NCI-H1436 (cell line): ENCODE data around the gene LMF1.

Experiments
- DNase-seq: peaks from one replicate; lab custom pipeline; 2025; lab: John Stamatoyannopoulos, UW

LMF1 gene

DNA sequence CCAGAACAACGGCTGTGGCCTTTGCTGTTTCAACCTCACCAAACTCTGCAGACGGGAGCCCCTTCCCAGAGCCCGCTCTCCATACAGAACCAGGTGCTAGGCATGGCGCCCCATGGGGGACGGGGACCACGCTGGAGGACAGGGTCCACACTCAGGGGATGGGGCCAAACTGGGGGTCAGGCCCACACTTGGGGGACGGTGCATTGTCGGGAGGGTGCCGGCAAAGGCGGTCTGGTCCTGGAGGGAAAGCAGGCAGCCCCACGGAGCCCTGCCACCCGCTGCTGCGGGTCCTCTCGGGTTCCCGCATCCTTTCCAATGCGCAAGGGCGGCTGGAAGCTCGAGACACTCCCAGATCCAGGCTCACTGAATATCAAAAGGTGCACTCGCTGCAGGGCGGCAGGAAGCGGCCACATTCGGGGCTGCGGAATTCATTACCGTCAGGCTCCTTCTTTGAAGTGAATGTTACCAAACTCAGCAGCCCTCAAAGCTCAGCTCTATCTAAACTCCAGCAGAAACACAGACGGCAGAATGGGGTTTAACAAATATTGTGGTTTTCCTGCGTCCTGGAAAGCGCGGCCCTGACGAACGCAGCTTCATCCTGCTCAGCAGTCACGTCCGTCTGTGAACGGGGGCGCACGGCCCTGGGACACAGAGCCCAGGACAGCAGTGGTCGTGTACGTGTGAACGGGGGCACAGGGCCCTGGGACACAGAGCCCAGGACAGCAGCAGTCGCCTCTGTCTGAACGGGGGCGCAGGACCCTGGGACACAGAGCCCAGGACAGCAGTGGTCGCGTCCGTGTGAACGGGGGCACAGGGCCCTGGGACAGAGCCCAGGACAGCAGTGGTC is 41.3 kb downstream of the LMF1 start:
- DNase-seq: no peak

DNA sequence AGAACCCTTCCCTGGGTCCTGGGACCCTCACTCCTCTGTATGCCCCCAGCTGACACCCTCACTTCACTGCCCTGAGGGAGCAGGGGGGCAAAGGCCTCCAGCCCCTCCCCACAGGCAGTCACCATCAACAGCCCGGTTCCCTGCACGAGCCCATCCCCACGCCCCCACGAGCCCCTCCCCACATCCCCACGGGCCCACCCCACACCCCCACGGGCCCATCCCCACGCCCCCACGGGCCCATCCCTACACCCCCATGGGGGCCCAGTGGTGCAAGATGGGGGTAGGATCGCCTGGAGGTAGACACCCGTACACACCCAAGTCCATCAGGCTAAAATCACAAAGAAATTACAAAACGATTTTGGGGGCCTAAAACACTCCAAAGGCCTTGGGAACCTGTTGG is 42.3 kb downstream of the LMF1 start:
- DNase-seq: no peak

DNA sequence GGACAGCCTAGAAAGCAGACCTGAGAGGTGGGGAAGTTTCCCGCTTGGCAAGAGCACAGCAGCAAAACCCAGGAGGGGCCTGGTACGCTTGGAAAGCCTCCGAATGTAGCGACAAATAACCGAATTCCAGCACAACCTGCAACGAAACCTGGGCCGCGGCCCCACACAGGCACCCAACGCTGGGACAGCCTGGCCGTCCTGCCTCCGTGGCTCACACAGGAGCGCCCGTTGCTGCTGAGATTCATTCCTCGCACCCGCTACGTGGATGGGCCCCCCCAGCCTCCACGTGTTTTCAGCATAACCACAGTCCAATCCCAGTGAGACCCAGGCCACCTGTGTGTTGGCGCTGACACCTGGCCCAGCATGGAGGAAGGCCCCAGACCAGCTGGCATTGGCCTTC is 42.9 kb downstream of the LMF1 start:
- DNase-seq: no peak

DNA sequence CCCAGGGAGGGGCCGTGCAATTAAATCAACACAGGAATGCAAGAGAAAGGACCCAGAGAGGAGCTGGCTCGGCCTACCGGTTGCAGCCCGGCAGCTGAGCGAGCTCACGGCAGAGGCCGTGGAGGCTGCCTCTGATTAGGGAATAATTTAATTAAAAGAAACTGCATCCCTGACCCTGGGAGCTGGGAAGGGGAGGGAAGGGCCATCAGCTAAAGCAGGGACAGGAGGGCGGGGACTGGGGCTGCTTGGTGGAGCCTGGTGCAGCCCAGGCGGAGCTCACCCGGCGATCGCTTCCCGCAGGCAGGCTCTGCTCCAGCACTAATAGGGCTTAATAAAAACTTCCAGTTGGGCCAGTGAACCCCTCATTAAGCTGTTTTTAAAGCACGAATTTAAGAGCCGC is 43.4 kb downstream of the LMF1 start:
- DNase-seq: no peak

DNA sequence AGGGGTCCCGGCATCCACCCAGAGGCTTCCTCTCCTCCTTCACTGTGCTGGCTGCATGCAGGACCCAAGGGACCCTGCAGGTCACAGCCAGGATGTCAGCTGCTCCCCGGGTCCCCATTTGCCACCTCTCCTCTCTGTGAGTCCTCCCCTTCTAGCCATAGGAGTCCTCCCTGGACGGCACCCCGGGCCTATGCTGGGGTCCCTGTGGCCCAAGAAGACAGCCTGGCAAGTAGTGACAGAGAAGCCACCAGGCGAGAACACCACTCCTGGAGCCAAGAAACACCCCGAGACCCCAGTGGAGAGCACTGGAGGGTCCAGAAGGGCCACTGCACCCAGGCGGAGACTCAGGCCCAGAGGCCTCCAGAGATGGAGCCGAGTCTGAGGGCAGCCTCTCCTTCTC is 44.1 kb downstream of the LMF1 start:
- no peak for DNase-seq

DNA sequence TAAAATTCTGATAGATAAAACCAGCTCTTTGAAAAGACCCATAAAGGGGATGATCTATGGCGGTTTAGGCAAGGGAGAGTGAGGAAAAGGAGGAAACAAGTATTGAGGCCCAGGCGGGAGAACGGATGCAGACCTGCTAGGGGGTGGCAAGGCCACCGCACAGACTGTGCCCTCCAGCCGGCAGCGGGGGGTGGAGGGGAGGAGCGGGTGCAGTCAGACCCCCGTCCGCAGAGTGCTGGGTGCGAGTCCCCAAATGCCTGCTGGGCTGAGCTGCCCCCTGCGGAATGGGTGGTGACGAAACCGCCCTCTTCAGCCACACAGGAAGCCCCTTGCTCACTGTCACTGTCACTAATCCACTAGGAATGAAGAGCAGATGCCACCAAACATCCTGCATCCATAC is 46.0 kb downstream of the LMF1 start:
- DNase-seq: no peak

DNA sequence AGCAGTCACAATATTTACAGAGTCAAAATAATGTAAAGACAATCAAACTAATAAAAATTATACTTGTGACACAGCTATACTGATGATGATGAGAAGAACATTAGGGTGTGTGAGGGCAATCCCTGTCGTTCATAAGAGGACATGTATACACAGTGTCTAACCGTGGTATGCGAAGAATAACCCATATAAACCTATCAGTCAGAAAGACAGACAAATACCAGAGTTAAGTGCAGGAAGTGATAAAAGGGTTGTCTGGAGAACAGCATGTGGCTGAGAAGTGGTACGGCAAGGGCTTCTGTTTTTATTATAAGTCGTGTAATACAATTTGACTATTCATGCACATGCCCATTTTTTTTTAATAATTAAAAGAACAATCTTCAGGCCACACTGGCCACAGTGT is 46.7 kb downstream of the LMF1 start:
- DNase-seq: no peak

DNA sequence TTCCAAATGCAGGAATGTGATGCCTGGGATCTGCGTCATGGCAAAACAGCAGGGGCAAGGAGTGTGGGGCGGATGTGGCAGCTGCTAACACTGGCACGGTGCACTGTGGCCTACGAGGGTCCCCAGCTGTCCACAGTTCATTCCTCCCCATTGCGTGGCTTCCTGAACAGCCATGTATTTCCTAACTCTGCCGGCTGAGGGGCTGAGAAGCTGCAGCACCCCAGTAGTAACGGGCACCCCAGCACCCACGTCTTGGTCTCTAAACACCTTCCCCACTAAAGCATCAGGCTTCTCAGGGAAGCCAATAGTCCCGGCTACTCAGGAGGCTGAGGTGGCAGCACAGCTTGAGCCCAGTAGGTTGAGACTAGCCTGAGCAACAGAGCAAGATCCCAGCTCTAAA is 47.6 kb downstream of the LMF1 start:
- no peak for DNase-seq

DNA sequence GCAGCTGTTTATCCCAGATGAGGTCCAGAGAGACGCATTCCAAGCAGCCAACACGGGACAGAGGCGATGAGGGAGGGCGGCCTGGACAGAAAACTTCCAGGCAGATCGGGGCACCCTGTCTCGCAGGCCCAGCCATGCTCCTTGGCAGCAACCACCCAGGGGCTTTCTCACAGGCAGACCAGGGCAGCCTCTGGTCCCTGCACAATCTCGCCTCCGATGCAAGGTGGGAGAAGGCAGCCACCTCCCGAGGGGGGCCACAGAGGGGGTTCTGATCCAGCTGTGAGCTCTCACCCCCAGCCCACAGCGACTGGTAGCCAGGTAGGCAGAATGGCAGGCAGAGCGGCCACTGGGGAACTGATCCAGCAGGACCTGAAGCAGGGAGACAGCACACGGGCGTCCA is 48.7 kb downstream of the LMF1 start:
- no peak for DNase-seq

DNA sequence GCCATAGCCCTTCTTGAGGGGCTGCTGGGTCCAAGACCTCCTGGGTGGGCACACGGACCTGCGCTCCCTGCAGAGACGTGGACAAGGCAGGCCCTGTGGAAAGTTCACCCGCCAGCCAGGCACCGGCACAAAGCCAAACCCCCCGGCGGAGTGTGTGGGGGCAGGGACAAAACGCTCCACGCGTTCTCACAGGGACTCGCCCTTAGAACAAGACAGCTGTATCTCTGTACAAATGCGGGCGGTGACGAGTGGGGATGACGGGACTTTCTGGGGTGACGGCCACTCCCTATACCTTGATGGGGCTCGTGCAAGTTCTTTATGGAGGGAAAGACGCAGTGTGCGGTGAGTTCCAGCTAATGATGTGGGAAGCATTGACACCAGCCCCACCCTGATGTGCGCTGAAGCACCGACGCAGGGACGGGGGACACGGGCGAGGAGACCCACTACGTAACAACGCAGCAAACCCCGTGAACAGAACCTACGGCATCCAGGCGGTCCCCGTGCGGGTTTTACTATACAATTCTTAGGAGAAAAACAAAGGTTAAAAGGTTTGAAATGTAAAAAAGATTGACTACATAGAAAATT is 49.4 kb downstream of the LMF1 start:
- no peak for DNase-seq

DNA sequence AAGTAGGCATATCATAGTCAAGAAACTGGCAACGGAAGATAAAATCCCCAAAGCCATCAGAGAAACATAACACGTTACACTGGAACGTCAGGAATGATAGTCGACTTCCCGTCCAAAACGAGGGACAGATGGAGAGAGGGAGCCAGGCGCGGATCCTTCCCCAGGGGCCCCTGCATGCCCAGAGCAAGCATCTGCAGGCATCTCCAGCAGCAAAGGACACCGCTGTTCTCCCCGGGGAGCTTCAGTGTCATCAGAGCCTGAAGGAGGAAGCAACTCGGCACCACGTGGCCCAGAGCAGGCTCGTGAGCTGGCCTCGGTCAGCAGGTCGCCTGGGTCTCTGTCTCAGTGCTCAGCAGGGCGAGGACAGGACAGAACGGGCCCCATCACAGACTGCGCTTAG is 50.1 kb downstream of the LMF1 start:
- DNase-seq: no peak

DNA sequence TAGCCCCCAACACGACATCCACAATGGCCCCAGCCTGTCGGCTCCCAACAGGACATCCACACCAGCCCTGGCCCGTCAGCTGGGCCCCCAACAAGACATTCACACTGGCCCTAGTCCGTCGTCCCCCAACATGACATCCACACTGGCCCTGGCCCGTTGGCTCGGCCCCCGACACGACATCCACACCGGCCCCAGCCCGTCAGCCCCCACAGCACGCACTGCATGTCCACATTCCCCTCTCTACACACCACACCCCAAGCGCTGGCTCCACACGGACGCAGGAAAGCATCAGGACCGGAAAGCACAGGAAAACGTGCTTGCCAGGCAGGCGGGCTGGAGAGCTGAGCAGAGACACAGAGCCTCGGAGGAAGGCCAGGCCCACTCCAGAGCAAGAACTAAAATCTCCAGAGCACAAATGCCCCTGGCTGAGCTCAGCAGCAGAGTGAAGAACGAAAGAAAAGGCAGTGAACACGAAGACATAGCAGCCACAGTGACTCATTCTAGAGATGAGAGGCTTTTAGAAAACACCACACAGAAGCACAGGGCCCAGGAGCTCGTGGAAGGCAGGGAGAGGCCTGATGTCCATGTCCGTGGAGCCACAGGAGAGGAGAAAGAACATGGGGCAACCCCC is 50.6 kb downstream of the LMF1 start:
- DNase-seq: no peak

DNA sequence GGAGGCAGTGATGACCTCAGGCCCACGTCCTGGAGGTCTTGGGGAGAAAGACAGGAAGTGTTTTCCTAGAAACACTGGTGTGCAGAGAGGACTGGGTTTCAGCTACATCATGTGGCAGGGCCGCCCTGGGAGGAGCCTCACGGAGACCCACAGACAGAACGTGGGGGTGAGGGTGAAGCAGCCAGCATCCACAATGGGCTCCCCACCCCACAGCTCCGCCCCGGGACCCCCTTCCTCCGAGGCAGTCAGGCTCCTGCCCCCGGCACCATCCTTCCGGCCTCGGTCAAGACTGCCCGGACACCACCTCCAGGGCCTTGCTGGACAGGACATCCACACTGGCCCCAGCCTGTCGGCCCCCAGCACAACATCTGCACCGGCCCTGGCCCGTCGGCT is 51.1 kb downstream of the LMF1 start:
- DNase-seq: no peak

DNA sequence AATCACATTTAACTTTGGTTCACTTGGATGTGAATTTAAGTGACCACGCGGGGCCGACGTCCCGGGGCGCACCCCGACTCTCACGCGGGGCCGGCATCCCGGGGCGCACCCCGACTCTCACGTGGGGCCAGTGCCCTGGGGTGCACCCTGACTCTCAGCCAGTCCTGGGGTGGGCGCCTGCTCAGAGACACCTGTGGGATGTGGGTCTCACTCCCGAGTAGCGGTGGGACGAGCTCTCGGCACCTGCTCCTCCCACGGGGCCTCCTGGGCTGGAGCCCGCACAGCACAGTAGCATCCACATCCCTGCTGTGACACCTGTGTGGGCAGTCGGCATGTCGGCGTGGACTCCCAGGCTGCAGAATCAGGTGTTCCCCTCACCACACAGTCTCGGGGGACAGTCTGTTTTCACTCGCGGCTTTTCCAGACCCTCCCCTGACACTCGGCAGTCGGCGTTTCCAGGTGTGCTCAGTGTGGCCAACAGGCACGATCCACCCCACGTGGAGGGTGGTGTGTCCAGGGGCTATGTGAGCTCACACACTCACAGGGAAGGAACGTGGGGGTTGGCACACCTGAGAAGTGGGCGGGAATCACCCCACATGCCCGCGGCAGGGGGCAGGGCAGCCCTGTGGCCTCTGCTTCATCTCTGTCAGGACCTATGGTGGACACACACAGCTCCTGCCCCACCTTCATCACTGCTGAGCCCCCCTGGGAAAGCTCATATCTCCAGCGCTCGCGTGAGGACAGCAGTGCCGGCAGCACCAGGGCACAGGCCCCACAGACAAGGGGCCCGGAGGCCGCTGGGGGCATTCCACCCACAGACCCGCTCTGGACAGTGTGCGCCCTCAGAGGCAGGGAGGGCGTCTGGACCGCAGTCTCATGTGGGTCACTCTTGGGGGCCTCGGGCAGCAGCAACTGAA is 51.8 kb downstream of the LMF1 start:
- DNase-seq: no peak

DNA sequence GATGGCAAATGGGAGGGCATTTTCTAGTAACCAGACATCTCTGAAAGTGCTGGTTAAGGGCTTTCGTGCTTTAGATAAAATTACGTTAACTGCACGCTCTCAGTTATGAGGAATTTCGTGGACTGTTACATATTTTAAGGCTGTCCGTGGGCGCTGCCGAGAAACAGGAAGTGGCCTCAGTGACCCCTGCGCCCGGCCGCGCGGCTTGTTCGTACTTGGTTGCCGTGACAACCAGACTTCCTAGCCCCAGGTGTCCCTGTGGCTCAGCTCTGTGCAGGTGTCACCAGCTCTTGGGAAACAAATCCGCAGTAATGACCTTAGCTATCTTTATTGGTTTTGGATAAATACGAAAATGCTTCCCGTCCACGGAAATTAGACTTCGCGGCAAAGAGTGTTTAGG is 52.7 kb downstream of the LMF1 start:
- no peak for DNase-seq

DNA sequence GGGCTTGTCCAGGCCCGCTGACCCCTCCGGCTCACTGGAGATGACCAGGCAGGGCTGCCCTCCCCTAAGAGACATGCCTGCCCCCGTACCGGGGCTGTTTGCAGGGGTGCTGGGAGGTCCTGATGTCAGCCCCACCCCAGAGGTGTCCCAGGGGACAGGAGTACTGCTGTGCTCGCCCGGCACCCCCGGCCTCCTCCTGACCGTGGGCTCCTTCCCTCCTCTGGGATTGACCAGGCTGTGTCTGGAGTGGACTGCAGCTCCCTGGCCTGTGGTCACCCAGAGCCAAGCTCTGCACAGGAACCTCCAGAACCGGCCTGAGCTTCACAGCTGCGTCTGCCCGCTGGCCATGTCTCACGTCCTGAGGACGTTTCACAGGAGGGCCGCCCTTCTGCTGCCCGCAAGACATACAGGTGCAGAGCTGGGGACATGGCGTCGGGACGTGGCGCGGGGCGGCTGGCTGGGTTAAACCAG is 53.2 kb downstream of the LMF1 start:
- no peak for DNase-seq

DNA sequence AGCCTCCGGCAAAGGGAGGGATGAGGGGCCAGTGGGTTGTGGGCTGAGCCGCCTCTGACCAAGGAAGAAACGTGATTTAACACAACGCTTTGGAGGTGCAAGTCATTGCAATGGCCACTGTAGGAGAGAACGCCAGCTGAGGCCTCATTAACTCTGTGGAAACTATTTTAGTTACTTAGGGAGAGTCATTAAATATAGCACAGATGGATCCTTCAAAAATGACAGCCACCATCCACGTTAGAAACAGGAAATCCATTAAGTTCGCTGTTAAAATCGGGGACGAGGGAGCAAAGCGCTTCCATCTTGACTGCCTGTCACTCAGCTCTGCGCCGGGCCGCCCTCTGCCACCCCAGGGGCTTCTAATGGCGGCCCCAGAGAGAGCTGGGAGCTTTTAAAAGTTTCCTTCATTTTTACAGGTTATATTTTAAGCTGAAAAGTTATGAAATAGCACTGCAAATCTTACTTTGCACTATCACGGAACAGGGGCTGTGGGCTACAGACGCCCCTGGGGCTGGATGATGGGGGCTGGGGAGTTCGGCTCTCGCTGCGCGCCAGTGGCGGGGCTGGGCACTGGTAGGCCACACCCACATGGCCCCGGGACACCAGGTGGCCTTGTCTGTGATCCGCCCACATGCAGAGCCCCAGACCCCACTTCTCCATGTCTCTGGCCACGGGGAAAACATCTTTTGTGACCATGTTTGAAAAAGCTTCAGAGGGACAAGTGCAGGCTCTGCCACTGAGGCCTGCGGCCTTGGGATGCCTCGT is 54.6 kb downstream of the LMF1 start:
- DNase-seq: no peak

DNA sequence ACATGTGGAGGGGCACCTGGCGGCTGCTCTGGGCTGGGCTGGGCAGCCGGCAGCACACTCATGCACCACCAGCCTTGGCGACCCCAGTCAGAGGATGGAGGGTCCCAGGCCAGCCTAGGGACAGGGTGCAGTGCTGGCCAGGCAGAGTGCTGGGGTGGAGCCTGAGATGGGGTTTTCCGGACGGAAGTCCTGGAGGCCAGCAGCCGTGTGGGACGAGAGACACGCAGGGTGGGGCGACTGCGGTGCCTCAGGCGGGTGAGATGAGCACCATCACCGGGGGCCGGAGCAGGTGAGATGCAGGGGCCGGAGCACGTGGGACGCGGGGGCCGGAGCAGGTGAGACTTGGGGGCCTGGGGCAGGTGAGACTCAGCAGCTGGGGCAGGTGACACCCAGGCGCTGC is 55.2 kb downstream of the LMF1 start:
- DNase-seq: no peak

DNA sequence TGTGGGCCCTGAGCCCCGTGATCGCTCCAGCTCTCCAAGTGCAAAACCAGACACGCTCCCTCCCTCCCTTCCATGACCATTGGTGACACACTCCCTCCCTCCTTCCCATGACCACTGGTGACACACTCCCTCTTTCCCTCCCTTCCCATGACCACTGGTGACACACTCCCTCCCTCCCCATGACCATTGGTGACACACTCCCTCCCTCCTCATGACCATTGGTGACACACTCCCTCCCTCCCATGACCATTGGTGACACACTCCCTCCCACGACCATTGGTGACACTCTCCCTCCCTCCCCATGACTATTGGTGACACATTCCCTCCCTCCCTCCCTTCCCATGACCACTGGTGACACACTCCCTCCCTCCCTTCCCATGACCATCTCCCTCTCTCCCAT is 56.3 kb downstream of the LMF1 start:
- no peak for DNase-seq

DNA sequence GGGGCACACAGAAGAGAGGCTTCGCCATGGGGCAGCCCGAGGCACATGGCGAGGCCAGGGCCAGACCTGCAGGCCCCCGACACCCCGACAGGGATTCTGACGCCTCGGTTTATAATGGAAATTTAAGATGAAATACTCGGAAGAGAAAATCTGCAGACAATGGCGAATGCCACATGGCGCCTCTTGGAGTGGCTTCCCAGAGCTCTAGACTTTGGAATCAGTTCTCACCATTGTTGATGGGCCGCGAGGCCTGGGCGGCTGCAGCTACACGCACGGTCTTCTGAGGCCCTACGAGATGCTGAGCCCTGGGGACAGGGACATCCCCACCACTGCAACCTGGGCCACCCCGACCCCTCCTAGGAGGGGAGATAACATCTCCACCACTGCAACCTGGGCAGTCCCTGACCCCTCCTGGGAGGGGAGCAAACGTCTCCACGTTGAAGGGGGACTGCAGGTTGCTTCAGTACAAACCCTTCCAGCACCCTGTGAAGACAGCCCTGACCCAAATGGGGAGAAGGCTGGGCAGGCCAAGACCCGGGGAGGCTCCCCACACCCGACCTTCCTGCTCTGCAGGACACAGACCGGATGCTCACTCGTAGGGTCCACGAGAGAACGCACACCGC is 56.9 kb downstream of the LMF1 start:
- no peak for DNase-seq
